CD4-positive, alpha-beta T cell treated with Interleukin-17A for 1 hour (primary cell): ENCODE measurements around the gene LBHD2.

Experiments used
- DNase-seq: peaks from one replicate; pipeline ENCODE4 v3.0.0-alpha.2; 2020

LBHD2 gene

DNA sequence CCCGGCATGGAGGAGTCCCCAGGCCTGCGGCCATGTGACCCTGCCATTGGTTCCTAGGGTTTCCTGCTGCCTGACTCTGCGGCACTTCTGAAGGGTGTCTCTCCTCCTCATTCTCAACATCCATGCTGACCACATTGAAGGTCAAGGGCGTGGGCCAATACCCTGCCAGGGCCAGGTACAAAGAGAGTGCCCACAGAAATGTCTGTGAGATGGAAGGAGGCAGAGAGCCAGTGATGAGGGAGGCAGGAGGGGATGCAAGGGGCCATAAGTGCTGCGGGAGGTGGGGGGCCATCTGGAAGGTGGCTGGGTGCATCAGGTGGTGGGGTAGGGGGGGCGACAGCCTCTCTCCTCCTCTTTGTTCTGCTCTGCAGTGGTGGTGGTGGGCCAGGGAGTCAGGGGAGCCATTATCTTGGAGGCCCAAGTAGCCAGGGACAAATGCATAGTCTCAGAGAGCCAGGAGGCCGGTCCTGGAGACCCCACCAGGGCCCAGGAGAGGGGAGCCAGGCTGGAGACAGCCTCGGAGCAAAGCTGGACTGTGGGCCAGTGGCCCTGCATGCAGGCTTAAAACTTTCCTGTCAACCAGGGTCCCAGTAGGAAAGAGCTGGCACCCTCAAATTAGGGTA lies 13.6 kb upstream of the LBHD2 start:
- DNase-seq: no peak

GRCh38 chr14:103070971-103071542 lies 13.0 kb upstream of the LBHD2 start:
- DNase-seq: no peak

DNA sequence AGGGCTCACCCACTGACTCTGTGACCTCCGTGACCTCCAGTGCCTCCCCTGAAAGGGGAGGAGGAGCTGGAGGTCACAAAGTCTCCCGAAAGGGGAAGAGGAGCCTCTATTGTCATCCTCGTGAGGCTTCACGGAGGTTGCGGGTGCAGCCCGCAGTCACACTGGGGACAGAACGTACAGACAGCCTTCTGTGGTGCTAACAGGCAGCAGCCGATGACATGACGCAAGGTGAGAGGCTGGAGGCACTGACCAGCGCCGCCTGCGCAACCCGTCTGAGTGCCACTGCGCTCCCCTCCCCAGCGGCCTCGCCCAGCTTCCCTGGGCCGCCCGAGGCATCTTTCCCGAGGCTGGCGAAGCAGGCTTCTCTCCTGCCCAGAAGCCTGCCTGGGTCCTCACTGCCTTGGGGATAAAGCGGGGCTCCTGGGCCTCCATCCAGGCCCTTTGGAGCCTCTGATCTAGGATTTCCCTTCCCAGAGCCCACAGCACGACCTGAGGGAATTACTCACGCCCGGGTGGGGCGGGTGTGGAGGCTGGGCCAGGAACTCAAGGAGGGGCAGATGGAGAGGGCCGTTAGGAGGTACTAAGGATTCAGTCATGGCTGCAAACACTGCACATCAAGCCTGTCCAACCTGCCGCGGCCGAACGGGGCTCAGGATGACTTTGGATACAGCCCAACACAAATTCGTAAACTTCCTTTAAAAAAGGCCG lies 12.3 kb upstream of the LBHD2 start:
- no peak for DNase-seq

- DNase-seq: no peak
Measured at GRCh38 chr14:103072595-103073366, 11.2 kb upstream of the LBHD2 start.

- DNase-seq: no peak
Measured at GRCh38 chr14:103073367-103073875, 10.6 kb upstream of the LBHD2 start.

DNA sequence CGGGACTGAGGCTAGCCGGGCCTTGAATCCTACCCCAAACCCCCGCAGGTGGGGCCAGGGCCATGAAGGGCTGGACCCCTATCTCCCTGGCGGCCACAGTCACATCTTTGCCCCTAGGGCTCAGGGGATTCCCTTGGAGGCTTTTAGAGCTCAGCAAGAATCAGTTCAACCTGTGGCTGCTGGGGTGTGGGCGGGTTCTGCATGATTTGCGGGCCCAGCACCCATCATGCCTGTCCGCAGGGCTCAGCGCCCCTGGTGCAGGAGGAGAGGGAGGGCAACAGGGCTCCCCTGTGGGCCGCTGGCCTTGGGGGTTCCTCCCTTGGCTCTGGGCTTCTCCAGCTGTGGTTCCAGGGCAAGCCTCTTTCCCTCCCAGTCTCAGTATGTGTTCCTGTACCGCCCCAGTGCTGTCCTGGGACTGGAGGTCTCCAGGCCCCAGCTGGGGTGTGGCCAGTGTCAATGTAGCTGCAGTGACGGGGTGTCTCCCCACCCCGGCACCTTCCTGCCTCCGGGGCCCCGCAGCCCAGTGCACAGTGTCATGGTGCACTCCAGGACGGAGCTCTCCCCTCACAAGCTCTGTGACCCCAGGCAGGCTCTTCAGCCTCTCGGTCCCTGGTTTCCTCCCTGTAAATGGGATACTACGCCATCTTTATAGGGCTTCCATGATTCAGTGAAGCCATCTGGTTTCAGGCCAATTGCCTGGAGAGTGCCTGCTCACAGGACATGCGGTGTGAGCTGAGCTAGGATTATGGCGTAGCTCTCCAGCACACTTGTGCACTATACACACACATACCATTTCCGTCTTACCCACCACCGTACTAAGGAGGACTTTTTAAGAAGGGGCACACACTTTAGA lies 9.9 kb upstream of the LBHD2 start:
- no peak for DNase-seq

DNA sequence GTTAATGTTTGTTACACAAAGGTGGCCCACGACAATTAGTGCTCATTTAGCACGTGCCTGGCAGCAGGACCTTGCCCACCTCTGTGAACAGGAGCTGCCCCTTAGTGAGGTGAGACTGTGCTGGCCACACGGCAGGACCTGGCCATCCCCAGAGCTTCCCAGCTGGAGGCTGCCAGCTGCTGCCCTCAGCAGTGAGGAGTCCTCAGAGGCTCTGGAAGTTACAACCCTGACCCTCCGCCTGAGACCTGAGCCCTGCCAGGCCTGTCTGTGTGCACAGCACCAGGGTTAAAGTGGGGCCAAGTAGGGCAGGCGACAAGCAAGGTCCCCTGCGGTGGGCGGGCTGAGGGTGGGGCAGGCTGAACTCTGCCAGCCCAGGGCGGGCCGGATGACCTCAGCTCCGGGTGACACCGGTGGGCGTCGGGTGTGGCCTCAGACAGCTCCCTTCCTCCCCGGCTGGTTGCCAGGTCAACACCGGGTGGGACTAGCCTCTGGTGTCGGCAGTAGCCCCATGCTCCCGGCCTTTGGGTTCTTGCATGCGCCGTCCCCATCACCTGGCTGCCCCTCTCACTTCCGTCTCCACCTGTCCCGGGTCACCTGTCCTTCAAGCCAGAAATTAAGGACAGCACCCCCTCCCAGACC lies 9.2 kb upstream of the LBHD2 start:
- peak; percentile 25 for DNase-seq

DNA sequence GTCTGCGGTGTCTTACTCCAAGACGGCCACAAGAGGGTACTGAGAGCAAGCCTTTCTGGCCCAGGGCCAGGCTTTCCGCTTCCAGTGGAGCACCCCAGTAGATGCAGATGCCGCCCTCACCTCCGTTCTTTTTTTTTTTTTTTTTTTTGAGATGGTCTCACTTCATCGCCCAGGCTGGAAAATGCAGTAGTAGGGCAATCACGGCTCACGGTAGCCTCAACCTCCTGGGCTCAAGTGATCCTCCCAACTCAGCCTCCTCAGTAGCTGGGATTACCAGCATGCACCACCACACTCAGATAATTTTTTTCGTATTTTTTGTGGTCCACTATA lies 5.6 kb upstream of the LBHD2 start:
- DNase-seq: peak; percentile 83

GRCh38 chr14:103078860-103079587 lies 5.0 kb upstream of the LBHD2 start:
- DNase-seq: no peak

GRCh38 chr14:103081951-103082350 lies 2.1 kb upstream of the LBHD2 start:
- no peak for DNase-seq

DNA sequence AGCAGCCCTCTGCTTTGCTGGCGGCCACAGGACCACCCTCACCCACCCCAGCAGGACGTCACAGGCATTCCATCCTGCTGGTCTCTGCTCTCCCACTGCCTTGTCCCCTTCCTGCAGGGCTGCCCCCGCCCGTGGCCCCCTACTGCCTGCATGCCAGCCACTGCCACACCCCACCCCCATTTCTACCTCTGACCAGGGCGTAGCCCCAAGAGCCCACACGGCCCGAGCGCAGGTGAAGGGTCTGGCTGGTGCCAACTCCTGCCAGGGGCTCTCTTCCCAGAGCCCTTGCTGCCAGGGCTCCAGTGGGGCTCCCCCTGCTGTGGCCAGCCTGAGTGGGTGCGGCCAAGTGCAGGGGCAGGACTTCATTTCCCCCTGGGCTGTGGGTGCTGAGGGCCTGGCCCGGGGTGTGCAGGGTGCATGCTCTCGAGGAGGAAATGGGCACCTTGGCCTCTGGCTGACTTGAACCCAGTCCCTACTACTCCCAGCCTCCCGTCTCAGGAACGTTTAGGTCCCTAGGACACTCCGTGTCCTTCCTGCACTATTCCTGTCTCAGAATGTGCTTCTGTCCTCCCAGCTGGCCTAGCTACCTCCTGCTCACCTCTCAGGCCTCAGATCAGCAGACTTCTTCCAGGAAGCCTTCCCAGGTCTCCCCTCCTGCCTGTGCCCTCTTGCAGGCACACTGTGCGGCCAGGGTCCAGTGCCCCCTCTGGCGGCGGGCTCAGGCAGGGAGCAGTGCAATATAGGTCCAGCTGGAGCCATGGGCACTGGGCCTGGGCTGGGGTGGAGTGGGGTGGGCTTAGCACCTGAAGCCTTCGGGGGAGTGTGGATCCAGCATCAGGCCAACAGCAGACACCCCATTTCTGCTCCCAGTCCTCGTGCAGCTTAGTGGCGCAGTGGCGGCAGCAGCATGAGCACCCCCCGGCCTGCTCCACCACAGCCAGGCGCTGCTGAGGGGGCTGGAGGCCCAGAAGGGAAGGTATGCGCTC lies 1.4 kb downstream of the LBHD2 start:
- DNase-seq: no peak

GRCh38 chr14:103086771-103087342 lies 2.8 kb downstream of the LBHD2 start:
- DNase-seq: no peak

GRCh38 chr14:103087343-103087835 lies 3.4 kb downstream of the LBHD2 start:
- no peak for DNase-seq

GRCh38 chr14:103088921-103089320 lies 4.9 kb downstream of the LBHD2 start:
- DNase-seq: no peak

DNA sequence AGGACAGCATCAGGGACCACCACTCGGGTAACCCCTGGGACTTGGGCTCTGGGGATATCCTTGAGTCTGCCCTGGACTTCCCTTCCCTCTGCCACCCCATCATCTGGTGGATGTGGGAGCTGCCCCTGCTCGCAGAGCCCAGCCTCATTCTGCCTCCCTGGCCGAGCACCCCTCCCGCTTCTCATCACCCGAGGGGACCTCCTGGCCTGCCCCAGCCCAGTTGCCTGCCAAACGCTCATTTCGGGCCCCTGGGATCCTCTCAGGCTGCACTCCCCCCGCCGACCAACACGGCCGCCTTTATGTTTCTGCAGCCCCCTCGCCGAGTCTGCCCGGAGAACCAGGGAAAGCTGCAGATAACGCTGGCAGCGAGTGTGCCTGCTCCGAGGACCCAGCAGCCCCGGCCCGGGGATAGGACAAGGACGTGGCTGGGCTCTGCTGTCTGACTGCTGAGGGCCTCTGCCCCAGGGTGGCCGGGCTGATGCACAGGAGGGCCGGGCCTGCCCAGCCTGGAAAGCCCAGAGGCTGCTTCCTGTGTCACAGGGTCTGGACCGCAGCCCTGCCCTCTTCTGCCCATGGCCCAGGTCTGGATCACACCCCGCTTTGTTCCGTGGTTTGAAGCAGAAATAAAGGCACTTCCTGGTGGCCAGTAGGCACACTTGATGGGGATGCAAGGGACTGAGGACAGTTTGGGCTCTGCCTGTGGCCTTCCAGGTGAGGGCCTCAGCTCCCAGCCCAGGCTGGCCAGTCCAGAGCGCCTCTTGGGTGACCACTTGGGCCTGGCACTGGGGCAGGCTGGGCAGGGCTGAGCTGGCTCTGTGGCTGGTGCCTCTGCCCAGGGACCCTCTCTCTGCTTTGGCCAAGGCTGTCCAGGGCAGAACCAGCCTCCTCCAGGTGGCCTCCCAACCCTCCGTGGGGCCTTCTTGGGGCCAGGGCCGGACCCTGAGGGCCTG lies 5.7 kb downstream of the LBHD2 start:
- no peak for DNase-seq

GRCh38 chr14:103090481-103091020 lies 6.5 kb downstream of the LBHD2 start:
- DNase-seq: no peak

- peak; percentile 78 for DNase-seq
Measured at GRCh38 chr14:103091041-103091882, 7.3 kb downstream of the LBHD2 start.
